HT-29 (cell line): ENCODE measurements around the gene KIF5B. TPM values are rescaled to one million over a fixed set of nuclear protein-coding genes. Genes with fewer than 3 reads are reported as not detected.
"Not testable (repeated sequence)": the region's sequence is repeated elsewhere in the genome, so short reads cannot be mapped to it uniquely, and the experiment has no call there.

Experiments used
- DNase-seq: peaks from one replicate; pipeline ENCODE4 v3.0.0-alpha.2; 2015; ENCODE audit warnings: low spot score
- total RNA-seq: library from RNA; depleted of rRNA; stranded (reverse); fragments of >200 nt; shearing (Covaris generic); gene quantifications from 2 replicates; pipeline ENCODE4 v1.2.3, GENCODE V29; 2014

KIF5B gene
- total RNA-seq, 1 experiment from 2014 or later: 51.0 TPM

DNA sequence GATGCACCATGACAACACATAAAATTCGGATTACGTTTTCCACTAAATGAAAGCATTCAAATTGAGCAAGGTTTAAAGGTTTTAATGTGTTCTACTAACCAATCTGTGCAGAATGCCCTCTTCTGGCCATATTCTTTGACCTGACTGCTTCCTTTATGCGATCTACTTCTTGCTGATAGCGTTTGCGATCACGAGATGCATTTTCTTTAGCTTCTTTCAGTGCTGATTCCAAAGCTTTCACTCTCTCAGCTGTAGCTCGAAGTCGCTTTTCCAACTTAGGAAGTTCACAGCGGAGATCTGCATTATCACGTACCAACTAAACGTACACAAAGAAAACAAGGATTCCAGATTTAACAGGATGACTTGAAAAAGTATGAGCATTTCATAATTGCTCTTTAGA, 39.2 kb downstream of the KIF5B start:
- no peak for DNase-seq

DNA sequence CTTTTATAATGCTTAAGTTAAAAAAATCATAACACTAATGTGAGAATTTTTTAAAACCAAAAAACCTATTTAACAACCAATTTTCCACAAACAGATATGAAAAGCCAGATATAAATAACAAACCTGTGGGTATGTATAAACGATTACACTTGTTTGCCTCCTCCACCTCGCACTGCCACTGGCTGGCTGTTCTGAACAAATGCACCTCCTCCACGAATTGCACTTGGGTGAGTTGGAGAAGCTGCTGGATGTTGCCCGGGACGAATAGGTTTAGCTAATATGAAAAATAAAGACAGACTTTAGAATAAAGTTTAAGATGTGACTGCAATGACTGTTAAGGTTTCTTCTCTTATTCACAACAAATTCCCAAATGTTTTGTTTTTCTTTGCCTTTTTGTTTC, 40.8 kb downstream of the KIF5B start:
- DNase-seq: no peak

DNA sequence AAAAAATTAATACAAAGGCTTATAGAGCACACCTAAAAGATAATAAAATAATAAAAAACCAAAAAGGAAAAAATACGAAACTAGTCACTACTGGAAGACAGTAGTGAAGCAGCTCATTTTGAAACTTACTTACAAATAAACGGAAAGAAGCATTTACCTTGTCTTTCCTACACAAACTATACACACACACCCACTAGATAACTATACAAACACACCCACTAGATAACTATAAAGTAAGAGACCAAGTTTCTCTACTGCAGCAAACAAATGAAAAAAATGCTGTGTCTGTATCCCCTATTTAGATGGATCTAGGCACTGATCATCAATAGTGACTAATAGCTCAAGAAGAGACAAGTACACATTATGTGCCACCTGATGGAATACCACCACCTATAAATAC, 49.2 kb downstream of the KIF5B start:
- no peak for DNase-seq

DNA sequence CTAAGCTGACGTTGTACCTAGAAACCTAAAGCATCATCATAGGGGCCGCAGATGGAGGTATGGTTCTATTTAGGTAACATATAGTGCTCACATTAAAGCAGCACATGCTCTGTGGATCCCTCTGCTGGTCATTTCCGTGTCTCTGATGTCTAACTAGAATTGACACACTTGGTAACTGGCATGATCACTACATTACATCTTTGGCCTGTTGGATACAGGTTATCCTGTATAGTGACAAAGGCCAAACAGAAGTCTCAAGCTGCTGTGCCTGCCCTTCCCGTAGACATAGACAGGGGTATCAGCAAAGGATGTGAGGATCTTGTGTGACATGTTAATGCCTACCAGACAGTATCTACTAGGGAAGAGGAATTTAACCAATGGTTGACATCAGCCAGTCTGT, 51.2 kb downstream of the KIF5B start:
- DNase-seq: peak; percentile 83

DNA sequence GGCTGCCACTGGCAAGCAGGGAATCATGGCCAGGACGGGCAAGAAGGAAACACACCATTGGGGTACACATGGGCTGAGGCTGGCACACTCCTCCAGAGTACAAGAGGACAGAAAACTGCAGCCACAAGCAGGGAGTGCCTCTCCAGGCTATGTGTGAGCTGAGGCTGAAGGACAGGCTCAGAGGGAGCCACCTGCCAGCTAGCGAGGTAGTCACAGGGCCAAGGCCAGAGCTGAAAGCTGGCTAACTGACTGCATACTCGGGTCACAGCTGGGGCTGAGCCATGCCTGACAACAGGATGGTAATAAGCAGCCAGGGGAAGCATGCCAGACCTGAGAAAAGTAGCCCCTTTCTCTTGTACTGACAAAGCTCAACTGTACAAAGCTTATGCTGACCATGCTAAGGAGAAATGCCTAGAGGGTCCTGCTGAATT, 52.0 kb downstream of the KIF5B start:
- DNase-seq: no peak

DNA sequence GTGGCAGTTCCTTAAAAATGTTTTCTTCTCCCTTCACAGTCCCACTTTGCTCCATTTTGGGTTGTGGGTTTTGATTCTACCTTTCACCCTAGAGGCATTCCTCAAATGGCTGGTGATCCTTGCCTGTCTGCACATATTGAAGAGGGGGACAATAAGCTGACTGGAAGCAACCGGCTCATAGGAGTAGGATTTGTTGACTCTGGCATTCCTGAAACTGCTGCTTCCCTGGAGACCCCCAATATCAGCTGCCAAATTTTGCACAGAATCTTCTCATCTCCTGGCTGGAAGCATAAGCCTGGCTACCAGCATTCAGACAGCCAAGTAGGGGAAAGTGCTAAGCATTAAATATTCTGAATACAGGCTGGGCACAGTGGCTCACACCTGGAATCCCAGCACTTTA, 53.7 kb downstream of the KIF5B start:
- no peak for DNase-seq

DNA sequence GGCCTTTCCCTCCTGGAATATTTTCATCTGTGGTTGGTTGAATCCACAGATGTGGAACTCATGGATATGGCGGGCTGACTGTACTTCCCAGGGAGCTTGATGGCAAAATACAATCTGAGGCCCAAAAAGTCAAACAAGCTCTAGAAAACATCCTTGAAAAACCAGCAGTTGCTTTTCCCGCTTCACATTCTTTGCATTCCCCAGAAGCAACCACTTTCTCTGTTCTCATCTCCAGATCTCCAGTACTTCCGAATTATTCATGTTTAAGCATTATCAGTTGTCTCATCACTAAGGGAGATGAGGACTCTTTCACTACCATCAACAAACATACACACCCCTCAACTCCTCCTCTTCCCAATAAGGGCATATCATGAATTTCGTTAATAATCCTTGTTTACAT, 55.3 kb downstream of the KIF5B start:
- DNase-seq: no peak

DNA sequence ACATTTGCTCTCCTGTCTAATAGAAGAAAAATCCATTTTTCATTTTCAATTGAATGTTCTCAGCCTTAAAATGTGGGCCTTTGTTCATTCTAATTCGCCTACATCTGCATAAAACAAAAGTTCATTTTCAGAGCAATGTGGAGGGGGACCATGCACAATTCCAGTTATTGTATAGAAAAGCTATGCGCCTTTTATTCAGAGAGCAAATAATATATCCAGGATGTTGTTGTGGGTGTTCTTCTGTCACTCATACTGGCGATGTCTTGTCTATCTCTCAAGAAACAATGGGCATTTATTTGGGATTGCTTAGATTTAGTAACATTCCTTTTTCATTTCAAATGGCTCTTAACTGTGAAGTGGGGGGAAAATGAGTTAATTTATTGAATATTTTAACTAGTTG, 56.4 kb downstream of the KIF5B start:
- DNase-seq: no peak

DNA sequence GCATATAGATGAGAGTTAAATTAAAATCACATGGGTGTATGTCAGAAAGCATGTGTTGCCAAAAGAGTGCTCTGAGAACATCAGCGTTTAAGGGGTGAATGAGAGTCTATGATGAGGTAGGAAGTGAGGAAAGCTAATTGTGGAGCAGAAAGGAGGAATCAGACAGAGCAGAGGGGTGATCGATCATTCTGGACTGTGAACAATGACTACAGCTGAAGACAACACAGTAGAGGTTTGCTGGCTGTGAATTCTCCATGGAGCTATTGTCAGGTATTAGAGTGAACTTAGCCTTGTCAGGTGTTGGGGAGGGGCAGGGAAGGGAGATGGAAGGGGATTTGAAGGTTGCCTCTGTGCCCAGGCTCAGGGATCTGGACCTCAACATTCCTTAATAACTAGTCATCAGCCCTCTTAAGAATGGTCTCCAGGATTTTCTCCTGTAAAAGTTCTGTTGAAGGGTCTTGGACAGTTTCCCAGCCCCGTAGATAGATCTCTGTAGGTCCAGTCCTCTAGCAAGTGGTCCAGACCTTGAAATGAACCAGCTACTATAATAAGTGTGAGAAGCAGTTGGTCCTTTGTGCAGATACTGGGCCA, 57.1 kb downstream of the KIF5B start:
- no peak for DNase-seq

DNA sequence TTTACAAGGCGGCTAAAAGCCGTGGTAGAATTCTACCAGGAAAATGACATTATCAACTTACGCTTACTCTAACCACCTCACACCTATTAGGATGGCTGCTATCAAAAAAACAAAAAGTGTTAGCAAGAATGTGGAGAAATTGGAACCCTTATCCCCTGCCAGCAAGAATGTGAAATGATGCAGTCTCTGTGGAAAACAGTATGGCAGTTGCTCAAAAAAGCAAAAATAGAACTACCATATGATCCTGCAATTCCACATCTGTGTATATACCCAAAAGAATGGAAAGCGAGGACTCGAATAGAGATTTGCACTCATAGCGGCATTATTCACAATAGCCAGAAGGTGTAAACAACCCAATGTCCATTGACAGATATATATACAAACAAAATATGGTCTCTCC, 61.3 kb downstream of the KIF5B start:
- DNase-seq: no peak

DNA sequence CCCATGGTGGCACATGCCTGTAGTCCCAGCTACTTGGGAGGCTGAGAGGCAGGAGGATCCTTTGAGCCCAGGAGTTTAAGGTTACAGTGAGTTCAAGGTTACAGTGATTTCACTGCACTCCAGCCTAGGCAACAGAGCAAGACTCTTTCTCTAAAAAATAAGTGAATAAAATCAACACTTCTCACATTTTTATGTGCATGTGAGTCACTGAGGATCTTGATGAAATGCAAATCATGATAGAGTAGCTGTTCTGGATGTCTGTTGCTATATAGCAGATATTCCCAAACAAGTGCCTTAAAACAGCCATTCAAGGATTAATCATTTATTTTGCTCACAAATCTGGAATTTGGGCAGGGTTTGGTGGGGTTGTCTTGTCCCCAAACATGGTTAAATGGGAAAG, 65.3 kb downstream of the KIF5B start:
- DNase-seq: no peak

DNA sequence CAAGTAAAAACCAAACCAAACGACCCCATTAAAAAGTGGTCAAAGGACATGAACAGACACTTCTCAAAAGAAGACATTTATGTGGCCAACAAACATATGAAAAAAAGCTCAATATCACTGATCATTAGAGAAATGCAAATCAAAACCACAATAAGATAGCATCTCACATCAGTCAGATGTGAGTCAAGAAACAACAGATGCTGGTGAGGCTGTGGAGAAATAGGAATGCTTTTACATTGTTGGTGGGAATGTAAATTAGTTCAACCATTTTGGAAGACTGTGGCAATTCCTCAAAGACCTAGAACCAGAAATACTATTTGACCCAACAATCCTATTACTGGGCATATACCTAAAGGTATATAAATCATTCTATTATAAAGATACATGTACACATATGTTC, 68.4 kb downstream of the KIF5B start:
- DNase-seq: not testable (repeated sequence)

DNA sequence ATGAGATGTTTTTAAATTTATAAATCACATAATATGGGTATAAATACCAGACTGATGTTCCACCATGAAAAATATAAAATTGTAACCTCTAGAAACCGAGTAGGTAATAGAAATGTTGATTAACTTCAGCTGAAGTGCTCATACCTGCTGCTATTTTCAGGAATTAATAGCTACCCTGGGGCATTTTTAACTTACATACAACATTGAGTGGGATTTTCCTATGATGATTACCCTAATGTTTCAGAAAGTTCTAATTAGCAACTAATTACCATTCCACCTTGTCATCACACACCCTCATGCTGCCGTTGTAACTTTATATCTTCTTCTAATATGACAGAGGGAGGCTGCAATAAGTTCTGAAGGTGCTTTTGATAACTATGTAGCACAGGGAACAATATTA, 74.1 kb downstream of the KIF5B start:
- no peak for DNase-seq

DNA sequence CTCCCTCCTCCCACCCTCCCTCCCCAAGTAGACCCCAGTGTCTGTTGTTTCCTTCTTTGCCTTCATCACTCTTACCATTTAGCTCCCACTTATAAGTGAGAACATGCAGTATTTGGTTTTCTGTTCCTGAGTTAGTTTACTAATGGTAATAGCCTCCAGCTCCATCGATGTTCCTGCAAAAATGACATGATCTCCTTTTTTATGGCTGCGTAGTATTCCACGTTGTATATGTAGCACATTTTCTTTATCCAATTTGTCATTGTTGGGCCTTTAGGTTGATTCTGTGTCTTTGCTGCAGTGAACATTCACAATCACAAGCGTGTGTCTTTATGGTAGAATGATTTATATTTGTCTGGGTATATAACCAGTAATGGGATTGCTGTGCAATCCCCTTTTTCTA, 75.8 kb downstream of the KIF5B start:
- DNase-seq: no peak

DNA sequence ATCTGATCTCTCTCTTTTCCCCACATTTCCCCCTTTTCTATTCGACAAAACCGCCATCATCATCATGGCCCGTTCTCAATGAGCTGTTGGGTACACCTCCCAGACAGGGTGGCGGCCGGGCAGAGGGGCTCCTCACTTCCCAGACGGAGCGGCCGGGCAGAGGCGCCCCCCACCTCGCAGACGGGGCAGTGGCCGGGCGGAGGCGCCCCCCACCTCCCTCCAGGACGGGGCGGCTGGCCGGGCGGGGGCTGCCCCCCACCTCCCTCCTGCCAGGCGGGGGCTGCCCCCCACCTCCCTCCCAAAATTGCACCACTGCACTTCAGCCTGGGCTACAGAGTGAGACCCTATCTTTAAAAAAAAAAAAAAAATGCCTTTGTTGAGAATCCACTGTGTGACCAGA, 77.2 kb downstream of the KIF5B start:
- DNase-seq: not testable (repeated sequence)

DNA sequence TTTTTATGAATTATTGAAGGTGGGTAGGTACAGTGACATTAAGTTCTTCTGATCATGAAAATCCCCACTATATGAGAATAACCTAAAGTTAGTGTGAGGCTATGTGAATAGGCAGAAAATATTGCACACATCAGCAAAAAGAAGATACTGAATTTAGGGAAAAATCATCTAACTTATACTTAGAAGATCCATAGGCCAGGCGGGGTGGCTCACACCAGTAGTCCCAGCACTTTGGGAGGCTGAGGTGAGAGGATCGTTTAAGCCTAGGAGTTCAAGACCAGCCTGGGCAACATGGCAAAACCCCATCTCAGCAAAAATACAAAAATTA, 78.1 kb downstream of the KIF5B start:
- no peak for DNase-seq

DNA sequence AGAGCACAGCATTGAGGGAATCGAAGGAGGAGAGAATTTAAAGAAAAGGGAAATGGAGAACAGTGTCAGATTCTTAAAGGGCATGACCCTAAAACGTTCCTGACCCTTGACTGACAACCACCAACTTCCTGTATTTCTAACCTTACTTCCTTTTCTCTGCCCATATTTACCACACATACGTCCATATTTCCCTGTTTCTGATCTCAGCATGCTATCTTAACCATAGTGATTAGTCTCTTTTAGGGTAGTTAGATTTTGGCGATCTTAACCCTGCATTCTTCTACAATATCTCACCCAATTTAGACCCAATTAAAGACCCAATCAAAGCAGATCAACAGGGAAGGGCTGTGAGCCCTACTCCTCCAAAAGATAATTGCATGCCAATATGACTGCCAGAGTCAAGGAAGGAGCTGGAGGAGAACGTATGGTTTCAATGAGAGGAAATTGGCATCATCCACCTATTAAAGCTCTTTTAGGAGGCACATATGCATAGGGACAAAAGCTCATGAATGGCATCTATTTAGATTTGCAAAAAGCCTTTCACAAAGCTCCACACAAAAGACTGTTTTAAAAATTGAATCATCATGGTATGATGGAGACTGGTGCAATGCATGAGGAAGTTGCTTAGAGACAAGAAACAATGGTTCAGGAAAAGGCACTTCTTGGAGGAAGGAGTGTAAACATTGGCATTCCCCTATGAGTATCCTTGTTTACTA, 78.6 kb downstream of the KIF5B start:
- peak; percentile 51 for DNase-seq

DNA sequence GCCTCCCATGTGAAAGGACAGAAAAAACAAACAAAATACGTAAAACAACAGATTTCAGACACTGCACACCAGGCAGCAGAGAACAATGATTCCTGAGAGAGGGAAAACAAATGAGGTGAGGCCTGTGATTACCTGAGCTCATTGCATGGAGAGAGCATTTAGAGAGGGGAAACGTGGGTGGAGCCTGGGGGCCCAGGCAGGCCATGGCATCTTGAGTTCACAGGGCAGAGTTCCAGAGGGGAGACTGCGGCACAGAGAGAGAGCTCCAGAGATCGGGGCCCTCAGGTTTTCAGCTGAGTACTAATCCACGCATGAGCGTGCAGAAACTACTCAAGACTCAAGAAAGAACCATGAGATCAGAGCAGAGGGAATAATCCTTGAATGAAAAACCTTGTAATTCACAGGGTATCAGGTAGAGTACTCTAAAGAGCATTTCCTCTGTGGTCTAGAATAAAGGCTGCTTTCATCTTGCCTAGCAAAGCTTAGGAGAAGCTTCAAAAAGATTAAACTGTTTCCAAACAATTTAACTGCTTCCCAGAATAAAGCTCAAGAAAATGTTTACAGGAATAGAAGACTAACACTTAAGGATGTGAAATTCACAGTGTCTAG, 81.0 kb downstream of the KIF5B start:
- no peak for DNase-seq

DNA sequence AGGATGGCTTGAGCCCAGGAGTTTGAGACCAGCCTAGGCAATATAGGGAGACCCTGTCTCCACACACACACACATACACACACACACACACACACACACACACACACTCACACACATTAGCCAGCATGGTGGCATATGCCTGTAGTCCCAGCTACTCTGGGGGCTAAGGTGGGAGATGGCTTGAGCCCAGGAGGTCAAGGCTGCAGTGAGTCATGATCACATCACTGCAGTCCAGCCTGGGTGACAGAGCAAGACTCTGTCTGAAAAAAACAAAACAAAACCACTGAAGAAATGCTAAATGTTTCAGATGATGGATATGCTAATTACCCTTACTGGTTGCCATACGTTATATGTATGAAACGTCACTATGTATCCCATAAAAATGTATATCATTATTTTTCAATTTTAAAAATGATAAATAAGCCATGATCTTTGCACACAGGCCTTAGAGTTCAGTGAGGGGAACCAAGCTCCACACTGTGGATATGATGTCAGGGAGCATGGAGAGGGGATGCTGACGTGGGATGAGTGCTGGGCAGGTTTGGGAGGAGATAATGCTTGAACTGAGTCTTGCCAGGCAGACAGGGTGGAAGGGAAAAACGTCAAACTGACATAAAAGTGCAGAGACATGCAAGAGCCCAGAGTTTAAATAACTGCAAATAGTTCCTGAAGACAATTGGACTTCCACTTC, 81.6 kb downstream of the KIF5B start:
- DNase-seq: no peak

DNA sequence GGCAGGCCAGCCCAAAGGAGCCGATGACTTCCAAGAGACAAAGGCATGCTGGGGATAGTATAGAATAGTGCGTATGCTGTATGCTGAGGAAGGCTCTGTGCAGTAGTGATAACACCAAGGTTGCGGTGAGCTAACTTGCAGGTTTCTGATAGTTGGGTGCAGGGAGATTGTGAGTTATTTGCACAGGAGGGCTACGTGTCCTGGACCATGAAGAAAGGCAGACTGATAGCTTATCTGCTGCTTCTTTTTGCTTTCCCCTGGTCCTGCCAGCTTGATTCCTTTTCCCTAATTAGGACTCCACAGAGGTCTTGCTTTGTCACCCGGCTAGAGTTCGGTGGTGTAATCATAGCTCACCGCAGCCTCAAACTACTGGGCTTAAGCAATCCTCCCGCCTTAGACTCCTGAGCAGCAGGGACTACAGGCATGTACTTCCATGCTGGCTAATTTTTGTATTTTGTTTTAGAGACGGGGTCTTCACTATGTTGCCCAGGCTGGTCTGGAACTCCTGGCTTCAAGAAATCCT, 83.6 kb downstream of the KIF5B start:
- DNase-seq: no peak

DNA sequence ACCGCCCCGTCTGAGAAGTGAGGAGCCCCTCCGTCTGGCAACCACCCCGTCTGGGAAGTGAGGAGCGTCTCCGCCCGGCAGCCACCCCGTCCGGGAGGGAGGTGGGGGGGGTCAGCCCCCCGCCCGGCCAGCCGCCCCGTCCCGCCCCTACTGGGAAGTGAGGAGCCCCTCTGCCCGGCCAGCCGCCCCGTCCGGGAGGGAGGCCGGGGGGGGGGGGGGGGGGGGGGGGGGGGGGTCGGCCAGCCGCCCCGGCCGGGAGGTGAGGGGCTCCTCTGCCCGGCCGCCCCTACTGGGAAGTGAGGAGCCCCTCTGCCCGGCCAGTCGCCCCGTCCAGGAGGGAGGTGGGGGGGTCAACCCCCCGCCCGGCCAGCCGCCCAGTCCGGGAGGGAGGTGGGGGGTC, 86.4 kb downstream of the KIF5B start:
- DNase-seq: not testable (repeated sequence)

DNA sequence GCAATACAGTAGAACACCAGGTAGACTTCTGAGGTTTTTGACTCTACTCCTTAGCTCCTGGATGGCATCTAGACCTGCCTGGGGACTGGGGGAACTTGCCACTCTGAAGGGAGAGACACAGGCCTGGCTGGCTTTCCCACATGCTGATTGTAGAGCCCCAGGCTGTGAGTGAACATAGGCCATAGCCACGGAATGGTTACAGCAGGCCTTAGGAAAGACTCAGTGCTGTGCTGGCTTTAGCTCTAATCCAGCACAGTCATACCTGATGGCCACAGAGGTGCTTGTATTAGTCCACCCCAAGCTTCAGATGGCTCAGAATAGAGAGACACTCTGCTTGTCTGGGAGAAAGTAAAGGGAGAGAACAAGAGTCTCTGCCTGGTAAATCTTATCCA, 92.6 kb downstream of the KIF5B start:
- DNase-seq: no peak
